HG03060 (cell line): ENCODE measurements around the gene ZNF280C.
"Not testable (repeated sequence)": the region's sequence is repeated elsewhere in the genome, so short reads cannot be mapped to it uniquely, and the experiment has no call there.

ENCODE experiments used
- ATAC-seq: cut with Tn5 transposase; IDR thresholded peaks from one replicate; pipeline ENCODE4 v1.9.1; 2021; ENCODE audit warnings: low read depth, moderate number of reproducible peaks; ENCODE audit not compliant: unreplicated experiment

Gene ZNF280C

GRCh38 chrX:130261296-130261893 lies 7.3 kb downstream of the ZNF280C start:
- ATAC-seq: no peak

DNA sequence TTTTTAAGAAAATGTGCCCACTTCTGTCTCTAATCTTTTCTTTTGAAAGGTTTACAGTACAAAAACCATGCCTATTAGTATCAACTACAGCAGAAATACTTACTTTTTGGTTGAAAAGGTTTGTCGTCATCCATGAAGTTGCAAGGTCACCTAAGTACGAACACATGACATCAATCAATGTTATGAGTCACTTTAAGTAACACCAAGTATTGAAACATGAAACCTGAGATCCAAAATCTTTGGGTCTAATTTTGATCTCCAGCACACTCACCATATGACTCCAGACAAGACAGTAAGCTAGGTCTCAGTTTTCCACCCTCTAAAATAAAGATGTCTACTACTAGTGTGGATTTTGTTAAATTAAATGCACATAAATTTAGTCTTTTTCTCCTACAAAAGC lies 8.4 kb downstream of the ZNF280C start:
- ATAC-seq: no peak

GRCh38 chrX:130253916-130254315 lies 14.8 kb downstream of the ZNF280C start:
- ATAC-seq: no peak

DNA sequence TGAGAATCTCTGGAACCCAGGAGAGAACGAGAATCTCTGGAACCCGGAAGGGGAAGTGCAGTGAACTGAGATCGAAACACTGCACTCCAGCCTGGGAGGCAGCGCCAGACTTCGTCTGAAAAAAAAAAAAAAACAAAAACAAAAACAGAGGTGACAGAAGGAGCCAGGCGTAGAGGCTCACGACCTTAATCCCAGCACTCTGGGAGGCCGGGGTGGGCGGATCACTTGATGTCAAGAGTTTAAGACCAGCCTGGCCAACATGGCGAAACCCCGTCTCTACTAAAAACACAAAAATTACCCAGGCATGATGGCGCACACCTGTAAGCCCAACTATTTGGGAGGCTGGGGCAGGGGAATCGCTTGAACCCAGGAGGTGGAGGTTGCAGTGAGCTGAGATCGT lies 17.0 kb downstream of the ZNF280C start:
- no peak for ATAC-seq

GRCh38 chrX:130247996-130248395 lies 20.7 kb downstream of the ZNF280C start:
- no peak for ATAC-seq

GRCh38 chrX:130246084-130246483 lies 22.6 kb downstream of the ZNF280C start:
- ATAC-seq: no peak

DNA sequence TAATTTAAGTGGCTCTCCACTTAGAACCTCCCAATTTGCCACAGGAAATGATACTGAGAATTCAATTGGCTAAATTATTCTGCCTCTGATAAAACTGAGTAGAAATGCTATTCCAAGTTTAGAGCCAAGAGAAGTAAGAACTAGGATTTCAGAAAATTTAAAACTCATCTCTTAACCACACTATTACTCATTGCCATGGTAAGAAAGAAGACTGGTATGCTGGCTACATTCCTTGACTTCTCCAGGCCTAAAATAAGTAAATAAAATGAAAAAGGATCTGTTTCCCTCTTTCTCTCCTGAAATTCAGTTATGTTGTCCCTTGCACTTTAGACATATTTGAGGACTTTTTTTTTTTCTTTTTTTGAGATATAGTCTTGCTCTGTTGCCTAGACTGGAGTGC lies 23.3 kb downstream of the ZNF280C start:
- no peak for ATAC-seq

DNA sequence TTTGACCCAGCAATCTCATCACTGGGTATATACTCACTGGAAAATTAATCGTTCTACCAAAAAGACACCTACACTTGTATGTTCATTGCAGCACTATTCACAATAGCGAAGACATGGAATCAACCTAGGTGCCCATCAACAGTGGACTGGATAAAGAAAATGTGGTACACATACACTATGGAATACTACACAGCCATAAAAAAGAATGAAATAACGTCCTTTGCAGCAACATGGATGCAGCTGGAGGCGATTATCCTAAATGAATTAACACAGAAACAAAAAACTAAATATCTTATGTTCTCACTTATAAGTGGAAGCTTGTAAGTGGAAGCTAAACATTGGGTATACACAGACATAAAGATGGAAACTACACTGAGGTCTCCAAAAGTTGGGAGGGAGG lies 37.5 kb downstream of the ZNF280C start:
- not testable (repeated sequence) for ATAC-seq

DNA sequence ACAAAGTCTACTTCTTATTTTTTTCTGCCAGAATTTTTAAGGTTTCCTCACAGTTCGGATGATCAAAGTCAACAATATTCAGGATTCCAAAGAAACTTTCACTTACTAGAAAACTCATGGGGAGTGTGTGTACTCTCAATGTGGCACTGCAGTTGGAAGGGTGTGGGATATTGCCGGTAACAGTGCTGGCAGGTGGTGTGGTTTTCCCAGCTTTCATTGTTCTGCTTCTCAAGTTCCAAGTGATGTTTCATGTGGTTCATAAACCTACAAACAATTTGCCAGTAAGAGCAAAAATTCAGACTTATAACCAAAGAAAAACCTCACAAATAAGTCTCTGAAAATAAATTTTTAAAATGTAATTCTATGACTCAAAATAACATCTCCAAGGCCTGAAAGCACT lies 39.8 kb downstream of the ZNF280C start:
- ATAC-seq: no peak

- no peak for ATAC-seq
Observed at GRCh38 chrX:130224810-130225209, 43.9 kb downstream of the ZNF280C start.

- no peak for ATAC-seq
Observed at GRCh38 chrX:130216320-130216719, 52.4 kb downstream of the ZNF280C start.

GRCh38 chrX:130213376-130213775 lies 55.3 kb downstream of the ZNF280C start:
- no peak for ATAC-seq

- ATAC-seq: no peak
Observed at GRCh38 chrX:130212371-130212770, 56.3 kb downstream of the ZNF280C start.

DNA sequence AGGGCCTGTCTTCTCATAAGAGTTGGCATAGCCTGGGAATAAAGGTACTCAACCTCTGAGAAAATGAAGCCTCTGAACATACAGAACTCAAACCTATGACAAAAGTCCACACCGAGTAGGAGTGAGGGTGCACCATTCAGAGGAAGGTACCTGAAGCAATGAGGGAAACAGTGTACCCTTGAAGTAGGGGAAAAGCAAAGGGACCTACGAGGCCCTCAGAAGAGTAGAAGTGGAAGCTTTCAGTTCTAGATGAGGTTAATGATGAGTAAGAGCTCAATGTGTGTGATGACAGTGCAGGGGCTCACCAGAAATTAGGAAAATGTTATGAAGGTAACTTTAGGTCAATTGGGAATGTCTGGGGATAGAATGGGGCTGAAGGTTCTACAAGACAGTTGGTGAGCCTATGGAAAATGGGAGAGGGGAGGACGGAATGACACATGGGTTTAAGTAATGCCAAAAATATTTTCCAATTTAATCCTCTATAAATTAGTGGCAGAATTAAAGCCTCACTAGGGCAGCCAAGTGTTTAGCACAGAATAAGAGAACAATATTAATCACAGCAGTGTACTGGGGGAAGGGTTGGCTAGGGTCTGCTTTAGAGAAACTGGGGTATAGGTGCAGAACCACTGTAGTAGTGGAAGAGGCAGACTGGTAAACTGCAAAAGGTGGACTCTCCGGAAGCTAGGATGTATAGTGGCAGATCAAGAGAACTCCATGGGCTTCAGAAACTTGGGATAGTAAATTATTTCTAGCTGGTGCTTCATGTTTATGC lies 57.1 kb downstream of the ZNF280C start:
- ATAC-seq: no peak

DNA sequence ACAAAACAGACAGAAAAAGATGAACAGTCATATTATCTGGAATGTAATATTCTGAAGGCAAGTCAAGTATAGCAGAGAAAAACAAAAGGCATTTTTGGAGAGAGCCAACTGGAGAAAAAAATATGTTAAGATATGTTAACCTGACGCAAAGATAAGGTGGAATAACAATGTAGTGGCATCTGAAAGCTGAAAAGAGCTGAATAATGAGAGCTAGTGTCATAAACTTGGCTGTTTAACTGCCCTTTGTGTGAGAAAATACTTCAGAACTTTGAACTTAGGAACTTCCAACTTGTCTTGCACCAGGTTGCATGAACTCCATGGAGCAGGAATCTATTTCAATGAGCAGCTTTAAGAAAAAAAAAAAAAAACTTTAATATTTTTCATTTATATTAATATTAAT lies 64.1 kb downstream of the ZNF280C start:
- no peak for ATAC-seq

DNA sequence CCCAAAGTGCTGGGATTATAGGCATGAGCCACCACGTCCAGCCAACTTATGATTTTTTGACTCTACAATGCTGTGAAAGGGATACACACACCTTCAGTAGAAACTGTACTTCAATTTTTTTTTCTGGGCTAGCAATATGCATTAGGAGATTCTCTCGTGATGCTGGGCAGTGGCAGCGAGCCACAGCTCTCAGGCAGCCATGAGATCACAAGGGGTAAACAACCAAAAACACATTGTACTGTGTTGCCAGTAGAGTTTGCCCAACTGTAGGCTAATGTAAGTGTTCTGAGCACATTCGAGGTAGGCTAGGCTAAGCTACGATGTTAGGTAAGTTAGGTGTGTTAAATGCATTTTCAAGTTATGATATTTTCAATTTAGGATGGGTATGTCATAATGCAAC lies 71.2 kb downstream of the ZNF280C start:
- ATAC-seq: no peak

GRCh38 chrX:130196466-130196865 lies 72.2 kb downstream of the ZNF280C start:
- no peak for ATAC-seq

DNA sequence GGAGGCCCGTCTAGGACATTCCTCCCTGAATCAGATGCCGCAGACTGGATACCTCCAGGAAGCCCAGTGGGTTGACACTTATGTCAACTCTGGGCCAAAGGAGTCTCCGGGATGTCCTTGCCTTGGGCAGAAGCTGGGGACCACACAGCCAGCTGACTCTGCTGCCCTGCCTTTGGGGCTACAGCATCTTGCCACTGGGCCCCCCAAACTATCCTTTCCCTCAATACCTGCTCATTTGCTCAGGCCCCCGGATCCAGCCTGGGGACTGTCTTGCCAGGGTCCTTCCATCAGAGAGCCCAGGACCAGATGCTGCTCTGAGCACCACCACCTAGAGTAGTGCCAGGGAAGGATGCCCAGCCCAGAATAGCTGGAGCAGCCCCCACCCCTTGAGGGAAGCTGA lies 77.9 kb downstream of the ZNF280C start:
- ATAC-seq: no peak

GRCh38 chrX:130186651-130187050 lies 82.0 kb downstream of the ZNF280C start:
- ATAC-seq: no peak

DNA sequence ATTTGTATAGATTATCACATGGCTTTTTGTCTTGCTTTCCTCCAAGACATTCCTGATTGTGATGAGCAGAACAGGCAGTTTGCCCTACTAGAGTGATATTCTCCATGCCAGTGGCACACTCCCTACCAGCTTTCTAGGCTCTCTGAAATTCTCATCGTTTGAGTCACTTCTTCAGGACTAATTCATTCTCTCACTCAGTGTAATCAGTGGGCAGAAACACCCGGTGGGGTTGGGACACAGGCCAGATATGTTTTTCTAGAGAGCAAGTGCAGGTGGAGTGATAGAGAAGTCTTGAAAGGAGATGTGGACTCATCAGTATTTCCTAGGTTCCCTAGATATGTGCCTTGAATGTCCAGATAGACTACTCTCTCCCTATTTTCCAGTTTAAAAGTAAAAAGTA lies 83.8 kb downstream of the ZNF280C start:
- no peak for ATAC-seq

- no peak for ATAC-seq
Observed at GRCh38 chrX:130184168-130184567, 84.5 kb downstream of the ZNF280C start.

DNA sequence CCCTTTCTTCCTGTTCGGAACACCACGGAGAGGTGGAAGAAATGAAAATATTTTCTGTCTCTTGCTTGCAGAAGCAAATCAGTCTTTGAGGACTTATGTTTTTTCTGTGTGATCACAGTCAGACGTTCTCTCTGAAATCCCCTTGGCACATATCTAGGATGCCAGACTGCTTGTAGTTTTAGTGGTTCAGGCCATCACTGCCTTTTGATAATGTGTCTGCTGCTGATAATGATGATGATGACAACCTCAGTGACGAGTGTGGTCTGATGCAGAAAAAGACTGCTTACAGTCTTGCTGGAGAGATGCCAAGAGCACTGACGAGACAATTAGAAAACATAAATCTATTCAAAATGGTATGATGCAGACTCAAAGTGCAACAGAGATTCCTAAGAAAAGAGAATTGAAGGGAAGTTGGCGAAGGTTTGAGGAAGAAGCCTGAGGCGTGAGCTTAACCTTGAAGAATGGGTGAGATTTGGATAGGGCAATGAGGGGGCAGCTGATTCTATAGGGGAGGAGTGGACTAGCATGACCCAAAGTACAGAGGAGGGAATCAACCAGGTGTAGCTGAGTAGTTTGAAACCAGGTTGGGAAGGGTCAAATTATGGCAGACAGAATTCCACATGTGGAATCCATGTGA lies 89.0 kb downstream of the ZNF280C start:
- ATAC-seq: no peak
